ENCODE measurements around the gene ANKRD13D.

The ANKRD13D gene

DNA sequence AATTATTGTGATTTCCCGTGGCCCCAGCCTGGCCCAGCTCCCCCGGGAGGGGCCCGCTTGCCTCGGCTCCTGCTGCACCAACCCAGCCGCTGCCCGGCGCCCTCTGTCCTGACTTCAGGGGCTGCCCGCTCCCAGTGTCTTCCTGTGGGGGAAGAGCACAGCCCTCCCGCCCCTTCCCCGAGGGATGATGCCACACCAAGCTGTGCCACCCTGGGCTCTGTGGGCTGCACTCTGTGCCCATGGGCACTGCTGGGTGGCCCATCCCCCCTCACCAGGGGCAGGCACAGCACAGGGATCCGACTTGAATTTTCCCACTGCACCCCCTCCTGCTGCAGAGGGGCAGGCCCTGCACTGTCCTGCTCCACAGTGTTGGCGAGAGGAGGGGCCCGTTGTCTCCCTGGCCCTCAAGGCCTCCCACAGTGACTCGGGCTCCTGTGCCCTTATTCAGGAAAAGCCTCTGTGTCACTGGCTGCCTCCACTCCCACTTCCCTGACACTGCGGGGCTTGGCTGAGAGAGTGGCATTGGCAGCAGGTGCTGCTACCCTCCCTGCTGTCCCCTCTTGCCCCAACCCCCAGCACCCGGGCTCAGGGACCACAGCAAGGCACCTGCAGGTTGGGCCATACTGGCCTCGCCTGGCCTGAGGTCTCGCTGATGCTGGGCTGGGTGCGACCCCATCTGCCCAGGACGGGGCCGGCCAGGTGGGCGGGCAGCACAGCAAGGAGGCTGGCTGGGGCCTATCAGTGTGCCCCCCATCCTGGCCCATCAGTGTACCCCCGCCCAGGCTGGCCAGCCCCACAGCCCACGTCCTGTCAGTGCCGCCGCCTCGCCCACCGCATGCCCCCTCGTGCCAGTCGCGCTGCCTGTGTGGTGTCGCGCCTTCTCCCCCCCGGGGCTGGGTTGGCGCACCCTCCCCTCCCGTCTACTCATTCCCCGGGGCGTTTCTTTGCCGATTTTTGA, 3.3 kb upstream of the ANKRD13D start:
- DNase-seq (ENCODE audit: low spot score), result no peak

GRCh38 chr11:67286621-67287333, 2.3 kb upstream of the ANKRD13D start:
- DNase-seq (ENCODE audit: low spot score), result no peak

DNA sequence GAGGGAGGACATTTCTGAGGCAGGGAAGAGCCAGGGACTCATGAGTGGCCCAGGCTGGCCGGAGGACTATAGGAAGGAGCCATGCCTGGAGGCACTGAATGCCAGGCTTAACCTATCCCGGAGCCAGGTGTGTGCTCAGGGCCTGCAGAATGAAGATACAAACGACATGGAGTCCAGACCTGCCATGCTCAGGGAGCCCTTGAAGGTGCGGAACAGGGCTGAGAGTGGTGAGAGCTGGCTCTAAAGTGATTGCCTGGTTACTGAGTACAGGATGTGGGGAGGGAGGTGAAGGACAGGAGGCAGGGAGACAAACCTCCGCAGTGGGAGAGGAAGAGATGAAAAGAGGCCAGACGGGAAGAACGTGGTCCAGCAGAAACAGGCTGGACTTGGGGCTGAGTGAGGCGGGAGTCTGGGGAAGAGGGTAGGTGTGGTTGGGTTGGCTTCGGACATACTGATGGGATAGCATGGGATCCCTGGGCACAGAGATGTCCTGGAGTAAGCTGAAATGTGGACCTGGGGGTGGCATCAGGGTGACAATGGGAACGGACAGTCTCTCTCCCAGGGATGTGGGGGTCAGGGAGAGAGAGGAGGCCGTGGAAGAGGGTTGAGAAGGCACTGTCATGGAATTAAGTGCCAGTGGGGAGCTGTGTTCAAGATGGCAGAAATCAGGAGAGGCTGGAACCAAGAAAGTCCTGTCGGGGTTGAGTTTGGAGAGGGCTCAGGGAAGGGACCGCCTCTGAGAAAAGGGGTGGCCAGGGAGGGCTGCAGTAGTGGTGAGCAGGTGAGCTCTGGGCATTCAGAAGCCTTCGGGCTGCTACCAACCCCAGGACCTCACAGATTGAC, 1.5 kb upstream of the ANKRD13D start:
- no peak for DNase-seq (ENCODE audit: low spot score)

- DNase-seq (ENCODE audit: low spot score), result no peak
Observed at GRCh38 chr11:67288198-67288451, 978 bp upstream of the ANKRD13D start.

DNA sequence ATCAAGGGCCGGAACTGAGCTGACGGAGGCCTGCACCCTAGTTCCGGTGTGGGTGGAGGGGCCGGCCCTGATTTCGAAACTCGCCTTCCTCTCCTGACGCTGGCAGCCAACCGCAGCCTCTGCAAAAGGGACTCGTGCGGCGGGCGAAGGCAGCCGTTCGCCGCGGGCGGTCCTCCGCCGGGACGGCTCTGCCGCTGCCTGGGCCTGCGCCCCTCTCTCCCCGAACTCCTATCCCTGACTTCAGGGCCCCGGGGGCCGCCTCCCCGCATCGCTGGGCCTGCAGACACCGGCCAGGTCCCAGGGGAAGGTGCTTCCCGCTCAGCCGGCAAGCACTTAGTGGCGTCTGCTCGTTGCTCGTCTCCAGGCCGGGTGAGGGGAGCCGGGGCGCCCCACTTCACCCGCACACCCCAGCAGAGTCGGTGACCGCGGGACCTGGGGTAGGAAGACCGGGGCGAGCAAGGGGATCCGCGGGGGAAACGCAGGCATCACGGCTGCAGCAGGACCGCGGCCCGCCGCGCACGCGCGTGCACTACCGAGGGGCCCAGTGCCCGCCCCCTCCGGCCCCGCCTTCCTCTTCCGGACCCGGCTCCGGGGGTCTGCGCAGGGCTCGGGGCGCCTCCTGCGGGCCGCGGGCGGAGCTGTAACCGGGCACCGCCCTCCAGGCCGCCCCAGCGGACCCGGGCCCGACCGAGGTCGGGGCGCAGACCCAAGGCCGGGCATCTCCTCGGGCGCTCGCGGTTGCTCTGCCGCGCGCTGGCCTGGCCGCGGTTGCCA, 464 bp upstream of the ANKRD13D start:
- DNase-seq (ENCODE audit: low spot score), result peak; percentile 82

GRCh38 chr11:67289651-67290479, 762 bp downstream of the ANKRD13D start:
- DNase-seq (ENCODE audit: low spot score), result no peak

- DNase-seq (ENCODE audit: low spot score), result no peak
Observed at GRCh38 chr11:67290801-67291200, 1.7 kb downstream of the ANKRD13D start.

GRCh38 chr11:67291481-67292381, 2.6 kb downstream of the ANKRD13D start:
- no peak for DNase-seq (ENCODE audit: low spot score)

DNA sequence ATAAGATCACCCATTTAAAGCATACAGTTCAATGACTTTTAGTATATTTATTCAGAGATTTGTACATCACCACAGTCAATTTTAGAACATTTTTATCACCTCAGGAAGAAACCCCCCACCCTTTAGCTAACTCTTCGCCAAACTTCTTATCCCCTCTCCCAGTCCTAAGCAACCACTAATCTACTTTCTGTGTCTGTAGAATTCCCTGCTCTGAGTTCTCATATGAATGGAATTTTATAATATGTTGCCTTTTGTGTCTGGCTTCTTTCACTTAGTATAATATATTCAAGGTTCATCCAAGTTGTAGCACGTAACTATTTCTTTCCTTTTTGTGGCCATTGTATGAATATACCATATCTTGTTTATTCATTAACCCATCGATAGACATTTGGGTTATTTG, 3.6 kb downstream of the ANKRD13D start:
- no peak for DNase-seq (ENCODE audit: low spot score)

GRCh38 chr11:67293090-67293489, 4.0 kb downstream of the ANKRD13D start:
- DNase-seq (ENCODE audit: low spot score), result no peak

DNA sequence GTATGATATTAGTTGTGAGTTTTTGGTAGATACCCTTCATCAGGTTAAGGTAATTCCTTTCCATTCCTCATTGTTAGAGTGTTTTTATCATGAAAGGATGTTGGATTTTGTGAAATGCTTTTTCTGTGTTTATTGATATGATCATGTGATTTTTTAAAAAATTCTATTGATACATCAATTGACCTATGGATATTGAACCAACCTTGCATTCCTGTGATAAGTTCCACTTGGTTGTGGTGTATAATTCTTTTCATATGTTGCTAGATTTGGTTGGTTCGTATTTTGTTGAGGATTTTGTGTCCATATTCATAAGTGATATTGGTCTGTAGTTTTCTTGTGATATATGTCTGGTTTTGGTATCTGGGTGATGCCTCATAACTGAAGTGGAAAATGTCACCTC, 6.7 kb downstream of the ANKRD13D start:
- no peak for DNase-seq (ENCODE audit: low spot score)

- no peak for DNase-seq (ENCODE audit: low spot score)
Observed at GRCh38 chr11:67298786-67299185, 9.7 kb downstream of the ANKRD13D start.

- DNase-seq (ENCODE audit: low spot score), result no peak
Observed at GRCh38 chr11:67299471-67300191, 10.5 kb downstream of the ANKRD13D start.

DNA sequence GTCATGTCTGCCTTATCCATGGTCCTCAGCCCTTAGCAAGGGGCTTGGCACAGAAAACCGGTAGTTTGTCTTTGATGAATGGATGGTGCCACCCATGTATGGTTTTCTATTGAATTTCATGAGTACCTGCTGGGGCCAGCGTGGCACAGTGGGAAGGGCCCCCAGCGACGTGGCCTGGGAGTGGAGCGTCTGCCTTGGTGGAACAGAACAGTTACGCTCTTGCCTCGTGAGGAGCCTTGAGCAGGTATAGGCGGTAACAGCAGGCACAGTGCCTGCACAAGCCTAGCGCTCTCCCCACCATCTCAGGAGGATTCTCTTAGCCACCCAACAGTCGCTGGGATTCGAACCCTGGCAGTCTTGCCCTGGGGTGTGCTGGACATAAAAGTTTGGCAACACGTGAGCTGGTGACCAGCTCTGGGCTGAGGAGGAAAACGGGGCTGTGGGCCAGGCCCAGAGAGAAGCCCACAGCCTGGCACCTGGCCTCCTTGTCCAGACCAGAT, 11.2 kb downstream of the ANKRD13D start:
- no peak for DNase-seq (ENCODE audit: low spot score)

DNA sequence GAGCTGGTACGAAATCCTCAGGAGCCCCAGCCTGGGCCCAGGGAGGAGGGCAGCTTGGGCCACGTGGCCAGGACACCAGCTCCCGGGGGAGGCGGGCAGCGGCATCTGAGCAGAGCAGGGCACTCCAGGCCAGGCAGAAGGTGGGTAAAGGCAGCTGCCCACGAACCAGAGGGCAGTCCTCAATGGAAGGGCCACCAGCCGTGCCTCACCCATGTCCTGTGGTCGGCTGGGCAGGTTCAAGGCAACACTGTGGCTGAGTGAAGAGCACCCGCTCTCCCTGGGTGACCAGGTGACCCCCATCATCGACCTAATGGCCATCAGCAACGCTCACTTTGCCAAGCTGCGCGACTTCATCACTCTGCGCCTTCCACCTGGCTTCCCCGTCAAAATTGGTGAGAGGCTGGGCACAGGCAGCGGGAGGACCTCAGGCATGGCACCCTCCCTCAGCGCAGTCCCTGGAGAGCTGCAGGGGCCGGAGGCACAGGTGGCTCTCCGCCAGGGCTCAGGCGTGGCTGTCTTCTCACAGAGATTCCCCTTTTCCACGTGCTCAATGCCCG, 11.7 kb downstream of the ANKRD13D start:
- DNase-seq (ENCODE audit: low spot score), result no peak

DNA sequence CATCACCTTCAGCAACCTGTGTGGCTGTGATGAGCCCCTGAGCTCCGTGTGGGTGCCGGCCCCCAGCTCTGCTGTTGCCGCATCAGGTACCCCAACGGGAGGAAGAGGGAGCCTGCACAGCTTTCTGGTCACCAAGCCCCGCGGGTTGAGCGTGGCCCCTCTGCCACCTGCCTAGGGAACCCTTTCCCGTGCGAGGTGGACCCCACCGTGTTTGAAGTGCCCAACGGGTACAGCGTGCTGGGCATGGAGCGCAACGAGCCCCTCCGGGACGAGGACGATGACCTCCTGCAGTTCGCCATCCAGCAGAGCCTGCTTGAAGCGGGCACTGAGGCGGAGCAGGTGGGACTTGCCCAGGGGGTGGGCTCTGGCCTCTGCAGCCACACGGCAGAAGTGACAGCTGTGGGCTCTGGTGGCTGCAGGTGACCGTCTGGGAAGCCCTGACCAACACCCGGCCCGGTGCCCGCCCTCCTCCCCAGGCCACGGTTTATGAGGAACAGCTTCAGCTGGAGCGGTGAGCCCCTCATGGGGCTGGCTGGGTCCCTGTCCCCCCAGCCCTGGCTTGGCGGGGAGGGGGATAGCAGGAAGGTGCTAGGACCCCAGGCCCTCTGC, 12.3 kb downstream of the ANKRD13D start:
- no peak for DNase-seq (ENCODE audit: low spot score)

GRCh38 chr11:67301951-67302516, 12.9 kb downstream of the ANKRD13D start:
- peak; percentile 63 for DNase-seq (ENCODE audit: low spot score)

Measured in LoVo (cell line).